Hematopoietic multipotent progenitor cell treated with erythropoietin and hydrocortisone succinate and interleukin-3 and kit ligand, for 6 days (in vitro differentiated cells): ENCODE data around the gene OPALIN.
"Not testable (repeated sequence)": the region's sequence is repeated elsewhere in the genome, so short reads cannot be mapped to it uniquely, and the experiment has no call there.

Source experiments
- DNase-seq: peaks from one replicate; pipeline ENCODE4 v3.0.0-alpha.2; 2015

The OPALIN gene

GRCh38 chr10:96334616-96335526 lies 23.9 kb downstream of the OPALIN start:
- peak; percentile 43 for DNase-seq

GRCh38 chr10:96333101-96333500 lies 25.7 kb downstream of the OPALIN start:
- no peak for DNase-seq

- no peak for DNase-seq
Measured at GRCh38 chr10:96327462-96327861, 31.3 kb downstream of the OPALIN start.

GRCh38 chr10:96325719-96326373 lies 33.0 kb downstream of the OPALIN start:
- no peak for DNase-seq

DNA sequence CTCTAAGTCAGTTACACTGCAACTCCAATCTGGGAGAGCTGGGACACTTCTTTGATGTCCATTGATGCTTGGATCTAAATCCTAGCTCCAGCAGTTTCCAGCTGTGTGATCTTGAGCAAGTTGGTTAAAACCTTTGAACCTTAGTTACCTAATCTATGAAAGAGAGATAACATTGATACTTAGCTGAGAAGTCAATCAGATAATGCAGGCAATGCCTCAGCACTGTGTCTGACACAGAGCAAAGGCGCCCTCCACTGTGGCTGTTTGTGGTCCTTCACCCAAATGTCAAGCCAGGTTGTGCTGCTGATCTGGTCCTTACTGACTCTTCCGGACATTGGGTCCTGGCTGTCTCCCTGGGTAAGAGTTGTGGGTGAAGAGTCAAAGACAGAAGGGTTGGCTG lies 34.4 kb downstream of the OPALIN start:
- DNase-seq = no peak

DNA sequence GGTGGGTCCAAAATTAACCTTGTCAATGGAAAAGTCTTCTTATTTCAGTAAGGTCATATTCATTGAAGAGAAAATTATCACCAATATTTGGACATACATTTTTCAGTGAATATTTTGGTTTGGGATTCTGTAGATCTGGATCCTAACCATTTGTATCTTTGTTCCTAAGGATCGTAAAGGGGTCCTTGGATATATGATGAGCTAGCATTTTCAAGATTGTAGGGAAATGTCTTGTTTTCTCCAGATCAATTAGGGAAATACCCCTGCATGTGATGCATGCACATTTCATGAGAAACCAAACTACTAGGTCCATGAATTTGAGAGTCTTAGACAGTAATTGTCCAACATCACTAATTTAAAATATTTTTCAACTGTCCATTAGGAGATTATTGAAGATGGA lies 36.5 kb downstream of the OPALIN start:
- no peak for DNase-seq

DNA sequence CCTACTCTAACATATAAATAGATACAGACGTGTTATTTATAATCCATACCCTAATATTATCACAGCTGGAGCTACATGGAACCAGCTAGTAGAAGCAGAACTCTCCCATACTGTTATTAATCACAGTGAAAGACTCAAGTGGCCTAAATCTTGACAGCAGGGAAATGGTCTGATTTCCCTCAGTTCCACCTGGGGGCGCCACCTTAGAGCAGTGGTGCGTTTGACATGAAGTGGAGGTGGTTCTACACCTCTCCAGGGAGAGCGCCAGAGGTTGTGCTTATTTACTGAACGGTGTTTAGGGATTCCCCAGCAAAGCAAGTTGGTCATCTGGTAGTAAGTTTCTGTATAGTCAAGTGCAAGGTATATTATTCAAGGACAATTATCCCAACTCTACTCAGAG lies 37.0 kb downstream of the OPALIN start:
- no peak for DNase-seq

DNA sequence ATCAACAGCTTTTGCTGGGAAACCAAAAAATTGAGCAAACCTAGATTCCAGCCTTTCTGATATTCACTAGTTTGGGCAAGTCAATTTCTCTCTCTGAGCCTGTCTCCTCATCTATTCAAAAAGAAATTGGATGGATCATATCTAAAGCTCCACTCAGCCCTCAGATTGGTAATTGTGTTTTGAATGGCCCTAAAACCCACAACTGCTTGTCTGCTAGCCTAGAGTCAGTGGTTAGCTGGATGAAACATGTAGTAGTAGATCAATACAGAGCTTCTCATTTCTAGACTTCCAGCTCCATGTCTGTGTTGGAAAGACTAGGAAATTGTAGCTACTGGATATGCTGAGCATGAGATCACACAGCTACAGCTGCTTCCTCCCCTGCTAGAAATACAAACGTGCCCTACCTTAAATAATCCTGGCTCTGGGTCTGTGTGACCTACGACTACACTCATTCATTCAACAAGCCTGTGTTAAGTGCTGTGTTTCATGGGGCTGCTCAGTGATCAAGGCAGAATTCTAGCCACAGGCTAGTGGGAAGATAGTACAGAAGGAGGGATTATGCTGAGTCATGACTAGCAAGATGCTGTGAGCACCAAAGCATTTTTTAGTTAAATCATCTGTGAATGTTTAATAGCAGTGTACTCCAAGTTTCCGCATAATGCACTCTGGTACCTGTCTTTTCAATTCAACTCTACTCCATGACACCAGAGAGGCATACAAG lies 38.9 kb downstream of the OPALIN start:
- peak; percentile 20 for DNase-seq

DNA sequence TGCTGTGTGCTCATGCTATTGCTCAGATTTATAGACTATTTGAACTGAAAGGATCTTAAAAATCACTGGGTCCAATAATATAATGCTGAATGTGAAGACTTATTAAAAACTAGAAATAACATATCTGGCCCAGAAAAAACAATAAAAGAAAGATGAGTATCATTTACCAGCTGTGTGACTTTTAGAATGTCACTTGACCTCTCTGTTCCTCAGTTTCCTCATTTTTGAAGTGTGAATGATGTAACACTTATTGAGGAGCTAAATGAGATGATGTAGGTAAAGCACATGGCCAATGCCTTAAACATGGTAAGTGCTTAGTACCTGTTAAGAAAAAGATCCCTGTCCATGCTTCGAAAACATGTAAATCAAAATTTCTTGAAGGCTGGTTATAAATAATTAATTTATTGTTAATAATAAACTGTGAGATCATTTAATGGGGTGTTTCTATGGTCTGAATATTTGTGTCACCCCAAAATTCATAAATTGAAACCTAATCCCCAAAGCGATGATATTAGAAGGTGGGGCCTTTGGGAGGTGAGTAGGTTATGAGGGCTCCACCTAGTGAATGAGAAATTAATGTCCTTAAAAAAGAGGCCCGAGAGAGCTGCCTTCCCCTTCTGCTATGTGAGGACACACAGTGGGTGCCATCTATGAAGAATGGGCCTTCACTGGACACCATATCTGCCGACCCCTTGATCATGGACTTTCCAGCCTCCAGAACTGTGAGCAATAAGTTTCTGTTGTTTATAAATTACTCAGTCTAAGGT lies 41.6 kb downstream of the OPALIN start:
- no peak for DNase-seq

GRCh38 chr10:96313344-96313743 lies 45.5 kb downstream of the OPALIN start:
- DNase-seq = no peak

DNA sequence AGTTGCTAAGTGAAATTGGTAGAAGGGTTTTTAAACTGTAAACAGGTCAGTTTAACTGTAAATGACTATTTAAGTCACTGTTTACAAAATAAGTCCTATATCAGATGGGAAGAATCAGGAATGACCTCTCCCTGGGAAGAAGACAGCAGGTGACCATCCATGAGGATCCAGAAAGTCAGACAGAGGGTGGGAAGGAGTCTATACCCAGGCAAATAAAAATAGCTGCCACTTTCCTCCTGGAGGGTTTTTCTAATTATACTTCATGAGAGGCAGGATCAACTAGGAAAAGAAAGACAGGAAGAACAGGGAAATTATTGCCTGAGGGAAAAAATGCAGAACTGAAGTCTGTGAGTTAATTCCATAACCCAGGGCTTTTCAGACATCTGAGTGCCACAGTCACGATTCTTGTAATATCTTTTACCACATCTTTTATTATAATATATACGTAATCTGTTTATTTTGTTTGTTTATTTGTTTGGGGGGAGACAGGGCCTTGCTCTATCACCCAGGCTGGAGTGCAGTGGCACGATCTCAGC lies 47.6 kb downstream of the OPALIN start:
- DNase-seq = no peak

GRCh38 chr10:96310321-96310669 lies 48.5 kb downstream of the OPALIN start:
- no peak for DNase-seq

- no peak for DNase-seq
Measured at GRCh38 chr10:96309628-96310320, 49.0 kb downstream of the OPALIN start.

DNA sequence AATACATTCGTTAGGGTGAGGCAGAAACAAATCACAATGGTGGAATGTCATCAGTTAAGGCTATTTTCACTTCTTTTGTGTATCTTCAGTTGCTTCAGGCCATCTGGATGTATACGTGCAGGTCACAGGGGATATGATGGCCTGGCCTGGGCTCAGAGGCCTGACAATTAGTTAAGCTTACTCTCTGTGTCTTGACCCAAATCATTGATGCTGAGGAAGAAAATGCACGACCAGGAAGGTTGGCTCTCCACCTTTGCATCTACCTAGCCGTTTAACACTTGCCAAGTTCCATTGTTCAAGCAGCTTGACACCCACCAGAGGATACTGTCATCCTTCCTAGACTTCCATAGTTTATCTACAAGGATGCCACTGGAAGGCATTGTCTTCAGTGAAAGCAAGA lies 49.9 kb downstream of the OPALIN start:
- not testable (repeated sequence) for DNase-seq

GRCh38 chr10:96306516-96306915 lies 52.3 kb downstream of the OPALIN start:
- peak; percentile 70 for DNase-seq

- DNase-seq = no peak
Measured at GRCh38 chr10:96305019-96305418, 53.8 kb downstream of the OPALIN start.

- no peak for DNase-seq
Measured at GRCh38 chr10:96304230-96304629, 54.6 kb downstream of the OPALIN start, which contains the start of gene DNTT. Gene DNTT (plus strand): TSS chr10:96304434. CDS start chr10:96304498, 64 bp downstream.

DNA sequence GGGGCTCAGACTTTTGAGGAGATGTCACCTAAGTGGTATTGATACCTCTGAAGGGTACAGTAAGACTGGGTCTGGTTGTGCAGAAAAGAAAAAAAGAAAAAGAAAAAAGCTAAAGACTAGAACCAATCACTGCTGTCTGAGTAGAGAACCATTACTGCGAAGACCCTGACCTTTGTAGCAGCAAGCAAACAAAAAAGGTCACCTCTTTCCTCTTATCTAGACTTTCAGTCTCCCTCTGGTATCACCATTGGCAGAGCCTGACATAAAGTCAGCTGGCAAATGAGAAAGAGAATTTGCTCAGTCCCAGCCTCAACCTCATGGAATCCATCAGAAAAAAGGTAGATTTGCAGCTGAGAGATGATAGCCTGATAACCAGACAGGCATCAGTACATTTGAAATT lies 57.2 kb downstream of the OPALIN start:
- no peak for DNase-seq

- DNase-seq = no peak
Measured at GRCh38 chr10:96299383-96299782, 59.4 kb downstream of the OPALIN start.

GRCh38 chr10:96298362-96298761 lies 60.4 kb downstream of the OPALIN start:
- no peak for DNase-seq

- no peak for DNase-seq
Measured at GRCh38 chr10:96297486-96297885, 61.3 kb downstream of the OPALIN start.

GRCh38 chr10:96295475-96295874 lies 63.3 kb downstream of the OPALIN start:
- DNase-seq = no peak
